ENCODE data around the gene ZNF74. TPM values are rescaled to one million over a fixed set of nuclear protein-coding genes. Genes with fewer than 3 reads are reported as not detected.

The ZNF74 gene
- total and polyA plus RNA-seq, 2 donors (not counting 1 experiment from before 2014, with no cell fraction given), result 11.6 TPM

DNA sequence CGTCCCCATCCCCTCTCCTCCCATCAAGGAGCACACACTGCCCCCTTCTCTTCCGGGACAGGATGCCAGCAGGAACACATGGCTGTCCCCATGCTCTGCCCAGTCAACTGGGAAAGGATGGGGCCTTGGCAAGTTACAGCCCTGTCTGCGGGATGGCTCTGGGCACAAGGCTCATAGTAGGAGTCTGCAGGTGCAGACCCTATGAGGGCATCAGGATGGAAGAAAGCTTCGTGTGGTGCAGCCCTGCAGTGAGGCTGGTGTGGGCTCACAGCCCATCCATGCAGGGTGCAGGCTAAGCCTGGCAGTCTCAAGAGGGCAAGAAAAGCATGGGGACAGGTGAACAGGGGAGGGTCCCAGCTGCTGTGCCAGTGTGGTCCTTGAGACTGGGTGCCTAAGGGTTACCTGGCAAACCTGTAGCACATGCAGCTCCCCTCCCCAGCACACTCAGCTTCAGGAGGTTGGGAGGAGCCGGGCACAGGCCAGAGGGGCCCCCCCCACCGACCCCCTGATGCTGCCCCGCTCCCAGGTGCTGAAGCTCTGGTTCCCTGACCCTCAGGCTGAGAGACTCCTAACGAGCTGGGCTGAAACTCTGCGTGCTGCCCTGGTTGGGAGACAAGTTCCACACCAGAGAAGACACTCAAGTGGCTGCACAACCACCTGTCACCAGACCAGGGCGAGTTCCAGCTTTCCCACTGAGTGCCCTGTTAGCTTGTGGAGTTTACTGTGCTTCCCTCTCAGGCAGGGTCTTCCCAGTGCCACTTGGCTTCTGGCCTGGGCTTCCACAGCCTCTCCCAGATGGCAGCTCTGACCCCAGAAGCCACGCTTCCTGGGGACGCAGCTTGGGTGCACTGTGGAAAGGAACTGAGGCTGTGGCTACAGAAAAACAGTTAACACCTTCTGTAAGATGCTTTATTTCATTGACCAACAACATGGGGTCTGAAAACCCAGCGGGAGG, 47.0 kb downstream of the ZNF74 start:
- ATAC-seq (ENCODE audit: low read depth) (no peak), DNase-seq (no peak)
- Mint-ChIP-seq H3K4me1 (peaks cover 17% of the 10 kb centered on the region), H3K27ac (no peak overlapping the region), H3K9me3 (ENCODE audit: insufficient read depth) (no peaks in the 10 kb centered on the region), H3K27me3 (peaks cover 12% of the 10 kb centered on the region), H3K4me3 (no peak overlapping the region)
- peaks cover 0 to 29% (median 14%) of the 10 kb centered on the region in 4 experiments for H3K27me3 ChIP-seq (replicated peaks in 1 of 4; ENCODE audit: control extremely low read depth in 1 of 4, control insufficient read depth in 3 of 4, insufficient read depth in 4 of 4, low read length in 3 of 4)
- H3K79me2 ChIP-seq (ENCODE audit: control insufficient read depth, insufficient read depth, low read length), result no peaks in the 10 kb centered on the region
- H3K4me1 ChIP-seq (ENCODE audit: control insufficient read depth in 2 of 2, insufficient read depth in 2 of 2, low read length in 2 of 2), result peaks cover 18 to 24% of the 10 kb centered on the region in 2 donors
- H3K9ac ChIP-seq (ENCODE audit: low read length), result no peak overlapping the region
- ChIA-PET CTCF (interaction anchor here (1.1 to 1.8 kb wide), 2 partner anchors 12 to 23 kb away, joined by 3 to 7 read pairs; no protein-coding TSS in a partner anchor), POLR2A (interaction anchor here (1.6 kb wide), 1 partner anchor 23 kb away, joined by 6 read pairs; no protein-coding TSS in a partner anchor)
- peaks cover 0 to 17% (median 0%) of the 10 kb centered on the region in 3 donors for H3K9me3 ChIP-seq (ENCODE audit: control extremely low read depth in 1 of 3, control insufficient read depth in 2 of 3, insufficient read depth in 1 of 3, low read length in 2 of 3)
- no peak overlapping the region for H2AFZ ChIP-seq (ENCODE audit: insufficient read depth, low read depth, low read length, poor library complexity, severe bottlenecking)
- H4K20me1 ChIP-seq (ENCODE audit: control insufficient read depth, insufficient read depth, low read length, poor library complexity, severe bottlenecking), result peaks cover 19% of the 10 kb centered on the region
- no peak overlapping the region for H3K4me2 ChIP-seq (replicated peaks; ENCODE audit: low read depth, low read length, poor library complexity, severe bottlenecking)
- WGBS (ENCODE audit: insufficient coverage), result 89% methylated on average over 12 of the region's 13 CpGs
- TF ChIP-seq, protein P1, sequence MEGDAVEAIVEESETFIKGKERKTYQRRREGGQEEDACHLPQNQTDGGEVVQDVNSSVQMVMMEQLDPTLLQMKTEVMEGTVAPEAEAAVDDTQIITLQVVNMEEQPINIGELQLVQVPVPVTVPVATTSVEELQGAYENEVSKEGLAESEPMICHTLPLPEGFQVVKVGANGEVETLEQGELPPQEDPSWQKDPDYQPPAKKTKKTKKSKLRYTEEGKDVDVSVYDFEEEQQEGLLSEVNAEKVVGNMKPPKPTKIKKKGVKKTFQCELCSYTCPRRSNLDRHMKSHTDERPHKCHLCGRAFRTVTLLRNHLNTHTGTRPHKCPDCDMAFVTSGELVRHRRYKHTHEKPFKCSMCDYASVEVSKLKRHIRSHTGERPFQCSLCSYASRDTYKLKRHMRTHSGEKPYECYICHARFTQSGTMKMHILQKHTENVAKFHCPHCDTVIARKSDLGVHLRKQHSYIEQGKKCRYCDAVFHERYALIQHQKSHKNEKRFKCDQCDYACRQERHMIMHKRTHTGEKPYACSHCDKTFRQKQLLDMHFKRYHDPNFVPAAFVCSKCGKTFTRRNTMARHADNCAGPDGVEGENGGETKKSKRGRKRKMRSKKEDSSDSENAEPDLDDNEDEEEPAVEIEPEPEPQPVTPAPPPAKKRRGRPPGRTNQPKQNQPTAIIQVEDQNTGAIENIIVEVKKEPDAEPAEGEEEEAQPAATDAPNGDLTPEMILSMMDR (IDR thresholded peaks at IDR 0.05), result no peak
- TF ChIP-seq EZH2 (IDR thresholded peaks at IDR 0.05; ENCODE audit: borderline replicate concordance, insufficient read depth, low read depth, low read length, poor library complexity, severe bottlenecking), result no peak
- H3K4me3 ChIP-seq (ENCODE audit: control extremely low read depth in 1 of 5, extremely low read depth in 1 of 5, insufficient read depth in 1 of 5, low read depth in 2 of 5, low read length in 4 of 5), result no peak overlapping the region
- H3K36me3 ChIP-seq (replicated peaks in 1 of 2; ENCODE audit: control extremely low read depth in 1 of 2, control insufficient read depth in 1 of 2, extremely low read depth in 1 of 2, insufficient read depth in 2 of 2, low read length in 1 of 2), result peaks cover under 1 to 25% of the 10 kb centered on the region in 2 experiments
- intact Hi-C loops (cut with micrococcal nuclease), result no loop called here
- H3K27ac ChIP-seq (ENCODE audit: low read length in 2 of 2), result no peak overlapping the region

Data from B cell (primary cell).